ENCODE measurements around the gene TIGAR. TPM values are rescaled to one million over a fixed set of nuclear protein-coding genes. Genes with fewer than 3 reads are reported as not detected.

TIGAR gene
- total RNA-seq, 6 donors from 2014 or later: 4.9 to 19.5 (median 10.4) TPM

- DNase-seq: no peak
Measured at GRCh38 chr12:4296751-4297150, 24.3 kb upstream of the TIGAR start.

GRCh38 chr12:4297617-4298016, 23.4 kb upstream of the TIGAR start:
- H3K36me3 ChIP-seq: peaks cover 0 to 30% (median 20%) of the 10 kb centered on the region in 4 donors
- no peak for ATAC-seq (ENCODE audit: low FRiP score in 2 of 2)
- DNase-seq: no peak
- 95% methylated on average over 13 of the region's 13 CpGs for WGBS, 2 donors
- TF ChIP-seq POLR2A (IDR thresholded peaks at IDR 0.05) (no peak), POLR2AphosphoS5 (IDR thresholded peaks at IDR 0.05) (no peak), CTCF (IDR thresholded peaks at IDR 0.05) (no peak), EP300 (IDR thresholded peaks at IDR 0.05) (no peak)
- no peak overlapping the region for H3K4me3 ChIP-seq
- no peaks in the 10 kb centered on the region for H3K9me3 ChIP-seq
- no peak overlapping the region for H3K27ac ChIP-seq
- no peaks in the 10 kb centered on the region for H3K27me3 ChIP-seq
- no peaks in the 10 kb centered on the region for H3K4me1 ChIP-seq

More at GRCh38 chr12:4296751-4297150, 24.3 kb upstream of the TIGAR start:
- 66 to 75% methylated on average over 6 of the region's 6 CpGs for WGBS, 2 donors
- no peaks in the 10 kb centered on the region for H3K9me3 ChIP-seq
- no peaks in the 10 kb centered on the region for H3K27me3 ChIP-seq
- peaks cover 0 to 23% (median 17%) of the 10 kb centered on the region in 4 donors for H3K36me3 ChIP-seq
- no peaks in the 10 kb centered on the region for H3K4me1 ChIP-seq
- TF ChIP-seq POLR2AphosphoS5 (IDR thresholded peaks at IDR 0.05): no peak
- TF ChIP-seq CTCF (IDR thresholded peaks at IDR 0.05): no peak
- no peak for TF ChIP-seq EP300 (IDR thresholded peaks at IDR 0.05)
- TF ChIP-seq POLR2A (IDR thresholded peaks at IDR 0.05): no peak
- no peak for ATAC-seq (ENCODE audit: low FRiP score in 2 of 2)
- no peak overlapping the region for H3K4me3 ChIP-seq
- H3K27ac ChIP-seq: no peak overlapping the region

GRCh38 chr12:4300883-4301282, 20.1 kb upstream of the TIGAR start:
- TF ChIP-seq POLR2AphosphoS5 (IDR thresholded peaks at IDR 0.05) (no peak), CTCF (IDR thresholded peaks at IDR 0.05) (no peak), EP300 (IDR thresholded peaks at IDR 0.05) (no peak), POLR2A (IDR thresholded peaks at IDR 0.05) (no peak)
- DNase-seq (no peak), ATAC-seq (ENCODE audit: low FRiP score in 2 of 2) (no peak)
- Histone ChIP-seq H3K27me3 (no peaks in the 10 kb centered on the region), H3K27ac (no peak overlapping the region), H3K4me1 (no peaks in the 10 kb centered on the region), H3K36me3 (peaks cover 0 to 40% (median 17%) of the 10 kb centered on the region in 4 donors), H3K4me3 (no peak overlapping the region), H3K9me3 (no peaks in the 10 kb centered on the region)
- WGBS, 2 donors: 87 to 91% methylated on average over 5 of the region's 5 CpGs

- 89 to 93% methylated on average over 11 of the region's 11 CpGs for WGBS, 2 donors
- Histone ChIP-seq H3K36me3 (peaks cover 0 to 42% (median 18%) of the 10 kb centered on the region in 4 donors), H3K27ac (no peak overlapping the region), H3K4me1 (no peaks in the 10 kb centered on the region), H3K27me3 (no peaks in the 10 kb centered on the region), H3K4me3 (no peak overlapping the region), H3K9me3 (no peaks in the 10 kb centered on the region)
- DNase-seq (no peak), ATAC-seq (ENCODE audit: low FRiP score in 2 of 2) (no peak)
- TF ChIP-seq CTCF (IDR thresholded peaks at IDR 0.05) (no peak), EP300 (IDR thresholded peaks at IDR 0.05) (no peak), POLR2A (IDR thresholded peaks at IDR 0.05) (no peak), POLR2AphosphoS5 (IDR thresholded peaks at IDR 0.05) (no peak)
Measured at GRCh38 chr12:4301932-4302501, 19.0 kb upstream of the TIGAR start.

- 88 to 89% methylated on average over 8 of the region's 8 CpGs for WGBS, 2 donors
- peaks cover 0 to 4% (median 0%) of the 10 kb centered on the region in 4 donors for H3K4me1 ChIP-seq
- H3K36me3 ChIP-seq: peaks cover 0 to 42% (median 18%) of the 10 kb centered on the region in 4 donors
- no peaks in the 10 kb centered on the region for H3K27me3 ChIP-seq
- ATAC-seq (ENCODE audit: low FRiP score in 2 of 2) (no peak), DNase-seq (no peak)
- H3K4me3 ChIP-seq: no peak overlapping the region
- no peaks in the 10 kb centered on the region for H3K9me3 ChIP-seq
- H3K27ac ChIP-seq: no peak overlapping the region
- TF ChIP-seq CTCF (IDR thresholded peaks at IDR 0.05) (no peak), EP300 (IDR thresholded peaks at IDR 0.05) (no peak), POLR2AphosphoS5 (IDR thresholded peaks at IDR 0.05) (no peak), POLR2A (IDR thresholded peaks at IDR 0.05) (no peak)
Measured at GRCh38 chr12:4302881-4303280, 18.1 kb upstream of the TIGAR start.
